ENCODE data around the gene NAGS.
A peak's percentile ranks its signal among the peaks of the same experiment; 100 is the strongest.

The NAGS gene

GRCh38 chr17:44000871-44001460 lies 3.5 kb upstream of the NAGS start:
- no peak overlapping the region for H3K4me3 ChIP-seq (ENCODE audit: control insufficient read depth in 1 of 7, extremely low read depth in 1 of 7, insufficient read depth in 4 of 7, low read depth in 2 of 7, low read length in 6 of 7)
- ChIA-PET POLR2A (interaction anchor here (0.7 kb wide), 1 partner anchor 354 kb away, joined by 5 read pairs; no protein-coding TSS in a partner anchor), CTCF (interaction anchor here (0.7 to 14.2 kb wide), 3 partner anchors 18 to 59 kb away, joined by 3 to 218 read pairs (median 3); partner anchors contain the start of gene PPY)
- H3K27me3 ChIP-seq (replicated peaks in 2 of 5; ENCODE audit: control insufficient read depth in 4 of 5, insufficient read depth in 5 of 5, low read length in 4 of 5) = peaks cover 2 to 52% (median 28%) of the 10 kb centered on the region in 5 experiments
- H3K36me3 ChIP-seq (ENCODE audit: control insufficient read depth in 4 of 4, insufficient read depth in 4 of 4, low read length in 3 of 4) = no peaks in the 10 kb centered on the region
- peaks cover 0 to 19% (median 17%) of the 10 kb centered on the region in 4 experiments for H3K4me1 ChIP-seq (ENCODE audit: control extremely low read depth in 1 of 4, control insufficient read depth in 4 of 4, insufficient read depth in 4 of 4, low read length in 3 of 4)
- no peak for DNase-seq
- no peaks in the 10 kb centered on the region for H3K9me3 ChIP-seq (ENCODE audit: control extremely low read depth in 1 of 5, control insufficient read depth in 4 of 5, insufficient read depth in 2 of 5, low read depth in 1 of 5, low read length in 4 of 5)
- 97% methylated on average over 4 of the region's 6 CpGs for WGBS (ENCODE audit: insufficient coverage)
- no peak overlapping the region for H3K27ac ChIP-seq (ENCODE audit: insufficient read depth in 1 of 2, low read depth in 1 of 2, low read length in 2 of 2, poor library complexity in 1 of 2, severe bottlenecking in 2 of 2)

- 80% methylated on average over 1 of the region's 2 CpGs for WGBS (ENCODE audit: insufficient coverage)
- H3K4me3 ChIP-seq (ENCODE audit: control insufficient read depth in 1 of 7, extremely low read depth in 1 of 7, insufficient read depth in 4 of 7, low read depth in 2 of 7, low read length in 6 of 7) = no peak overlapping the region
- no peaks in the 10 kb centered on the region for H3K36me3 ChIP-seq (ENCODE audit: control insufficient read depth in 4 of 4, insufficient read depth in 4 of 4, low read length in 3 of 4)
- peaks cover 0 to 24% (median 22%) of the 10 kb centered on the region in 4 experiments for H3K4me1 ChIP-seq (ENCODE audit: control extremely low read depth in 1 of 4, control insufficient read depth in 4 of 4, insufficient read depth in 4 of 4, low read length in 3 of 4)
- ChIA-PET POLR2A (interaction anchor here (0.7 kb wide), 1 partner anchor 354 kb away, joined by 5 read pairs; no protein-coding TSS in a partner anchor), CTCF (interaction anchor here (0.7 to 14.2 kb wide), 3 partner anchors 19 to 60 kb away, joined by 3 to 218 read pairs (median 3); partner anchors contain the start of gene PPY)
- H3K9me3 ChIP-seq (ENCODE audit: control extremely low read depth in 1 of 5, control insufficient read depth in 4 of 5, insufficient read depth in 2 of 5, low read depth in 1 of 5, low read length in 4 of 5) = no peaks in the 10 kb centered on the region
- peaks cover 2 to 52% (median 26%) of the 10 kb centered on the region in 5 experiments for H3K27me3 ChIP-seq (replicated peaks in 2 of 5; ENCODE audit: control insufficient read depth in 4 of 5, insufficient read depth in 5 of 5, low read length in 4 of 5)
- H3K27ac ChIP-seq (ENCODE audit: insufficient read depth in 1 of 2, low read depth in 1 of 2, low read length in 2 of 2, poor library complexity in 1 of 2, severe bottlenecking in 2 of 2) = no peak overlapping the region
- DNase-seq = no peak
Measured at GRCh38 chr17:44001461-44001920, 2.9 kb upstream of the NAGS start.

- WGBS (ENCODE audit: insufficient coverage) = 89% methylated on average over 7 of the region's 9 CpGs
- Histone ChIP-seq H3K9me3 (ENCODE audit: control extremely low read depth in 1 of 5, control insufficient read depth in 4 of 5, insufficient read depth in 2 of 5, low read depth in 1 of 5, low read length in 4 of 5) (no peaks in the 10 kb centered on the region), H3K27ac (ENCODE audit: insufficient read depth in 1 of 2, low read depth in 1 of 2, low read length in 2 of 2, poor library complexity in 1 of 2, severe bottlenecking in 2 of 2) (no peak overlapping the region), H3K27me3 (replicated peaks in 2 of 5; ENCODE audit: control insufficient read depth in 4 of 5, insufficient read depth in 5 of 5, low read length in 4 of 5) (peaks cover 2 to 55% (median 29%) of the 10 kb centered on the region in 5 experiments), H3K36me3 (ENCODE audit: control insufficient read depth in 4 of 4, insufficient read depth in 4 of 4, low read length in 3 of 4) (no peaks in the 10 kb centered on the region), H3K4me1 (ENCODE audit: control extremely low read depth in 1 of 4, control insufficient read depth in 4 of 4, insufficient read depth in 4 of 4, low read length in 3 of 4) (peaks cover 0 to 30% (median 28%) of the 10 kb centered on the region in 4 experiments), H3K4me3 (ENCODE audit: control insufficient read depth in 1 of 7, extremely low read depth in 1 of 7, insufficient read depth in 4 of 7, low read depth in 2 of 7, low read length in 6 of 7) (no peak overlapping the region)
- ChIA-PET POLR2A (no interaction called here), CTCF (interaction anchor here (0.7 to 14.2 kb wide), 3 partner anchors 9 to 61 kb away, joined by 3 to 218 read pairs (median 3); partner anchors contain the start of gene PPY)
- no peak for DNase-seq
Measured at GRCh38 chr17:44002141-44002848, 2.1 kb upstream of the NAGS start.

- H3K4me1 ChIP-seq (ENCODE audit: control extremely low read depth in 1 of 4, control insufficient read depth in 4 of 4, insufficient read depth in 4 of 4, low read length in 3 of 4) = peaks cover 0 to 41% (median 39%) of the 10 kb centered on the region in 4 experiments
- POLR2A ChIA-PET = no interaction called here
- WGBS (ENCODE audit: insufficient coverage) = 3% methylated on average over 67 of the region's 71 CpGs
- H3K4me3 ChIP-seq (ENCODE audit: control insufficient read depth in 1 of 7, extremely low read depth in 1 of 7, insufficient read depth in 4 of 7, low read depth in 2 of 7, low read length in 6 of 7) = peak overlapping the region in 3 of 7 experiments; percentile 36 to 58 (median 49)
- no peak overlapping the region for H3K27ac ChIP-seq (ENCODE audit: insufficient read depth in 1 of 2, low read depth in 1 of 2, low read length in 2 of 2, poor library complexity in 1 of 2, severe bottlenecking in 2 of 2)
- H3K9me3 ChIP-seq (ENCODE audit: control extremely low read depth in 1 of 5, control insufficient read depth in 4 of 5, insufficient read depth in 2 of 5, low read depth in 1 of 5, low read length in 4 of 5) = no peaks in the 10 kb centered on the region
- CTCF ChIA-PET = interaction anchor here (1.8 kb wide), 1 partner anchor 86 kb away, joined by 4 read pairs; no protein-coding TSS in a partner anchor
- DNase-seq = peak in 2 of 3 donors; percentile 25 to 42
- H3K36me3 ChIP-seq (ENCODE audit: control insufficient read depth in 4 of 4, insufficient read depth in 4 of 4, low read length in 3 of 4) = peaks cover 0 to 5% (median 2%) of the 10 kb centered on the region in 4 experiments
- H3K27me3 ChIP-seq (replicated peaks in 2 of 5; ENCODE audit: control insufficient read depth in 4 of 5, insufficient read depth in 5 of 5, low read length in 4 of 5) = peaks cover 2 to 72% (median 26%) of the 10 kb centered on the region in 5 experiments
Measured at GRCh38 chr17:44004761-44005526, 522 bp downstream of the NAGS start.

- DNase-seq = peak in 2 of 3 donors; percentile 25 to 47
- 4% methylated on average over 46 of the region's 59 CpGs for WGBS (ENCODE audit: insufficient coverage)
- Histone ChIP-seq H3K27ac (ENCODE audit: insufficient read depth in 1 of 2, low read depth in 1 of 2, low read length in 2 of 2, poor library complexity in 1 of 2, severe bottlenecking in 2 of 2) (no peak overlapping the region), H3K27me3 (replicated peaks in 2 of 5; ENCODE audit: control insufficient read depth in 4 of 5, insufficient read depth in 5 of 5, low read length in 4 of 5) (peaks cover 2 to 72% (median 24%) of the 10 kb centered on the region in 5 experiments), H3K4me3 (ENCODE audit: control insufficient read depth in 1 of 7, extremely low read depth in 1 of 7, insufficient read depth in 4 of 7, low read depth in 2 of 7, low read length in 6 of 7) (peak overlapping the region in 5 of 7 experiments; percentile 19 to 70 (median 49)), H3K36me3 (ENCODE audit: control insufficient read depth in 4 of 4, insufficient read depth in 4 of 4, low read length in 3 of 4) (peaks cover 0 to 9% (median 2%) of the 10 kb centered on the region in 4 experiments), H3K4me1 (ENCODE audit: control extremely low read depth in 1 of 4, control insufficient read depth in 4 of 4, insufficient read depth in 4 of 4, low read length in 3 of 4) (peaks cover 0 to 41% (median 39%) of the 10 kb centered on the region in 4 experiments), H3K9me3 (ENCODE audit: control extremely low read depth in 1 of 5, control insufficient read depth in 4 of 5, insufficient read depth in 2 of 5, low read depth in 1 of 5, low read length in 4 of 5) (no peaks in the 10 kb centered on the region)
- CTCF ChIA-PET = interaction anchor here (1.8 to 1.9 kb wide), 2 partner anchors 9 to 87 kb away, joined by 4 read pairs; no protein-coding TSS in a partner anchor
- POLR2A ChIA-PET = no interaction called here
Measured at GRCh38 chr17:44005527-44006271, 1.3 kb downstream of the NAGS start.

- ChIA-PET POLR2A (no interaction called here), CTCF (interaction anchor here (1.8 to 1.9 kb wide), 2 partner anchors 9 to 88 kb away, joined by 4 read pairs; no protein-coding TSS in a partner anchor)
- DNase-seq = no peak
- peaks cover 0 to 9% (median 4%) of the 10 kb centered on the region in 4 experiments for H3K36me3 ChIP-seq (ENCODE audit: control insufficient read depth in 4 of 4, insufficient read depth in 4 of 4, low read length in 3 of 4)
- H3K27ac ChIP-seq (ENCODE audit: insufficient read depth in 1 of 2, low read depth in 1 of 2, low read length in 2 of 2, poor library complexity in 1 of 2, severe bottlenecking in 2 of 2) = no peak overlapping the region
- H3K4me3 ChIP-seq (ENCODE audit: control insufficient read depth in 1 of 7, extremely low read depth in 1 of 7, insufficient read depth in 4 of 7, low read depth in 2 of 7, low read length in 6 of 7) = peak overlapping the region in 6 of 7 experiments; percentile 5 to 70 (median 47)
- H3K4me1 ChIP-seq (ENCODE audit: control extremely low read depth in 1 of 4, control insufficient read depth in 4 of 4, insufficient read depth in 4 of 4, low read length in 3 of 4) = peaks cover 0 to 41% (median 39%) of the 10 kb centered on the region in 4 experiments
- H3K27me3 ChIP-seq (replicated peaks in 2 of 5; ENCODE audit: control insufficient read depth in 4 of 5, insufficient read depth in 5 of 5, low read length in 4 of 5) = peaks cover 2 to 72% (median 22%) of the 10 kb centered on the region in 5 experiments
- H3K9me3 ChIP-seq (ENCODE audit: control extremely low read depth in 1 of 5, control insufficient read depth in 4 of 5, insufficient read depth in 2 of 5, low read depth in 1 of 5, low read length in 4 of 5) = no peaks in the 10 kb centered on the region
- WGBS (ENCODE audit: insufficient coverage) = 3% methylated on average over 13 of the region's 21 CpGs
Measured at GRCh38 chr17:44006272-44006597, 1.8 kb downstream of the NAGS start.
